SK-N-DZ (cell line): Measurements from ENCODE around the gene CXCR6.
A peak's percentile ranks its signal among the peaks of the same experiment; 100 is the strongest.
"Not testable (repeated sequence)": the region's sequence is repeated elsewhere in the genome, so short reads cannot be mapped to it uniquely, and the experiment has no call there.

ENCODE experiments used
- DNase-seq: peaks from one replicate; pipeline ENCODE4 v3.0.0-alpha.2; 2015; ENCODE audit warnings: low spot score
- small RNA-seq, 2 experiments: library from RNA; depleted of rRNA; stranded (forward); fragments of <200 nt; gene quantifications; one replicate each; pipeline ENCODE3, GENCODE V24; 2014

The CXCR6 gene

DNA sequence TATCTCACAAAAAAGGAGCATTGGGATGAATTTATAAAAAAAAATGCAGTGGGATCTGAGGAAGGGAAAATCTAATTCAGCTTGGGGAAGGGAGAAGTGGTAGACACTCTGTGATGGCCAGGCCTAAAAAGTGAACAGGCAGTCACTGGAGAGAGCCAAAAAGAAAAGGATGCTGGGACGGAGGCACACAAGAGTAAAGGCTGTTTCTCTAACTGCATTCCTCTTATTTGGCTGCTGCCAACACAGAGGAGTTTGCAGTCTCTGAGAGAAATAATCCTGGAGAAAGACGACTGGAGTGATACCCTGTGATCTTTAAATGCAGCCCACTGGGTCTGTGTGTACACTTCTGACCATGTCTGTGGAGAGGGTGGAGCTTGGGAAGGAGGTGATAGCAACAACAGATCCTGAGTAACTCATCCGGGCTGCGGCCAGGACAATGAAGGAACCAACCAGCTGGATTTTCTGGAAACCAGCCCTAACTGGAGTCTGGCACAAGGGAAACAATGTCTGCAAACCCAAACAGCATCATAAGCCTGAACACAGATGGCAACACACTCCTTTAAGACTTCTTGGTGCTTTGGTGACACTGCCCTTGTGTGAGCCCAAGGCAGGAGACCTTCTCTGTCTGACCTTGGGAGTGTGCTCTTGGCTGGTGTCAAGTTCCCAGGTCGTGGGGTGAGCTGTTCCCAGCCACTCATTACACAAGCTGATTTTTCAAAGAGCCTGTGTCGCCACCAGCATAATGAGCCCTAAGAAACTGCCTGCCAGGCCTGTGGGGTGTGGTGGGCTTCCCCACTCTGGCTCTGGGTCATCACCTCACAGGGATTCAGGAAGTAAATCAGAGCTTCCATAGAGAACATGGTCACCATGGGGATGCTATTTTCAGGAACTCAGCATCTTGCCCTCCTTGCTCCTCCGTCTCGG is 44.4 kb downstream of the CXCR6 start:
- DNase-seq: no peak

DNA sequence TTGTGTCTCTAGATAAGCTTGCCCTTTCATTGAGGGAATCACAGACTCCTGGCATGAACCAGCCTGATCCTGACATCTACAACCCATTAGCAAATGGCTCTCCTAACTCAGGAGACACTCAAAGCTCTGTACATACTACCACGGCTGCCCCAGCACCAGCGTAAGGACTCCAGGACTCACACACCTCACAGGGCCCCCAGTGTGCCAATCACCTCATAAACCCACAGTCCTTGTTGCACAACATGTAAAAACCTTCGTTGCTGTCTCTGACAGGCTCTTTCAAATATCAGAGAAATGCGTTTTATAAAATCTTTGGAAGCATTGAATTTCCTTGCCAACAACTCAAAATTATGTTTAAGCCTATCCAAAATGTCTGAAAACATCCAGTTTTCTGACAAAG is 45.1 kb downstream of the CXCR6 start:
- DNase-seq: no peak

DNA sequence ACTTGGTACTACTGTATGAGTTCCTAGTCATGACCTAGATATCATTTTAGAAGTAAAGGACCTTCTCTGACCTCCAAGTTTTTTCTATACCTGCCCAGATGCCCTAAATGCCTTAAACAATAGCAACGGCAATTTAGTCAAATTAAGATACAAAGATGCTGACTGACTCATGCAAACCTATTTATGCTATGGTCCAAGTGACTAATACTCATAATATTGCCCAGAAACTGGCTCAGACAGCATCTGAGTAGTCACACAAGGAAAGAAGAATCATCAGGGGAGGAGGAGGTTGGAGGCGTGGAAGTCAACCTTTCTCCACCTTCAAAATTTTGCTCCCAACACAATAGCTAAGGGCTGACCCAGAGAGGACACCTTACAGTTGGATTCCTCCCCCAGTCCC is 45.5 kb downstream of the CXCR6 start:
- no peak for DNase-seq

DNA sequence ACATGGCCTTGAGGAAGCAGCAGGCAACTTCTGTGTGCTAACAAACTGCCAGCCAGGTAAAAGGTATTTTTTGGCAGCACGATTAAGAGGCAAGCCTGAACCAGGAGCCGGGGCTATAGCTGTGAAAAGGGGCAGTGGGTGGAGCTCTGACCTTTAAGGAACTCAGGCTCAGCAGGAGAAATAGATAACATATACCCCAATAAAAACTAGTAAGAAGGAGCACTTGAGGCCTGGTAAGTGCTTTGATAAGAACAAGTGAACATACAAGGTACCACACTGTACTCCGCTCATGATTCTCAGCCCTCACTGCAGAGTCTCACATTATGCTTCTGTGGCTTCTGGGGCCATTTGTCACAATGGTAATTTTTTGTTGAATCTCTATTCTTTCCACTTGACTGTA is 46.9 kb downstream of the CXCR6 start:
- DNase-seq: no peak

DNA sequence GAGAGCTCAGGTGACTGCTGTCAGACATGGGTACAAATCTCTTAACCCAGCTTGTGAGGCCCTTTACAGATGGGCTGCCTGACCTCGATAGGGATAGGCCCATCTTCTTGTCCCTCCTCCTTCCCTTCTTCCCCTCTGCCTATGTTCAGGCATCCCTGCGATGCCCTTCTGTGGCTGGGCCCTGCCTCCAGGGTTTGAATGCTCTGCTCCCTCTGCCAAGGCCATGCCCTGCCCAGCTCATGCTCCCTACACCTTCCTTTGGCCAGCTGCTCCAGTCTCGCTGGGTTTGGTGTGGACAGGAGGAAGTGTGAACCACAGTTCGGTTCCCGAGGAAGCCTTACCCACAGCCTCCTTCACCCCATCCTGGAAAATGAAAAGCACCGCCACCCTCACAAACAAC is 48.1 kb downstream of the CXCR6 start:
- no peak for DNase-seq

DNA sequence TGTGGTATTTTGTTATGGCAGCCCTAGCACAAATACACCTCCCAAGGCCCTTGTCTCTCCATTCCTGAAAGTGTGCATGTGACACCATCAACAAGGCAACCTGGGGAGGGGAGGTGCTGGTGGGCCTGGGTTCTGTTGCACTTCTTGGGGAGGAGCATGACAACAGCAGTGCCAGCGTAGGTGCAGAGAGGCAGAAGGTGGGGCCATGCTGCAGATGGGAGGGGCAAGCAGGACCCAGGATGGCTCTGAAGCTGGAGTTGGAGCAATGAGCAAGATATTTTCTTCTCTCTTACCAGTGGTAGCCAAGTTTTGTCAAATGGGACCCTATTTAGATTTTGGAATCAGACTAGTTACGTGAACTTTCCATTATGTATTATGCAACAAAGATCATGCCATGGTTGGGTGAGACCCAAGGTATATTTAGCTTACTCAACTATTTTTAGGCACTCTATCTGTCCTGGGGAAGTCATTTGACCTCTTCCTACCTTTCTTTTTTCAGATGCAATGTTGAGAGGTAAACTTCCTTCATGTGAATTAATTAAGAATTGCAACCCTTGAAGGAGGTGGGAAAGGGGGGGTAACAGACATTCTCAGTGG is 49.0 kb downstream of the CXCR6 start:
- no peak for DNase-seq

DNA sequence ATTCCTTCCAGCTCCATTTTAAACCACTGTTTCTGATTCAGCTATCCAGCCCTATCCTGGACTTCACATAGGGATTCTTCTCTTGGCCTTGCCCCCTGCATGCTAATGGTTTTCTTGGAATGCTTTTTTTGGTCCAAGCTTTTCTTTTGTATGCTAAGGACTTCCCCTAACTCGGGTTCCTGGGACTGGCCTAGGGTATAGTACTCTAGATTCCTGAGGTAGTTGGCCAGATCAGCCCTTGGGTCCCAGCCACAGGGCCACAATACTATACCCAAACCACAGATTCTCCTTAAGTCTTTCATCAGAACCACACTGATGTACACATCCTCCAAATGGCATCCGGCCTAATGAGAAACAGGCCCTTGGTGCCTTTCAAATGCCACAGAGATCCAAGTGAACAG is 49.6 kb downstream of the CXCR6 start:
- DNase-seq: no peak

DNA sequence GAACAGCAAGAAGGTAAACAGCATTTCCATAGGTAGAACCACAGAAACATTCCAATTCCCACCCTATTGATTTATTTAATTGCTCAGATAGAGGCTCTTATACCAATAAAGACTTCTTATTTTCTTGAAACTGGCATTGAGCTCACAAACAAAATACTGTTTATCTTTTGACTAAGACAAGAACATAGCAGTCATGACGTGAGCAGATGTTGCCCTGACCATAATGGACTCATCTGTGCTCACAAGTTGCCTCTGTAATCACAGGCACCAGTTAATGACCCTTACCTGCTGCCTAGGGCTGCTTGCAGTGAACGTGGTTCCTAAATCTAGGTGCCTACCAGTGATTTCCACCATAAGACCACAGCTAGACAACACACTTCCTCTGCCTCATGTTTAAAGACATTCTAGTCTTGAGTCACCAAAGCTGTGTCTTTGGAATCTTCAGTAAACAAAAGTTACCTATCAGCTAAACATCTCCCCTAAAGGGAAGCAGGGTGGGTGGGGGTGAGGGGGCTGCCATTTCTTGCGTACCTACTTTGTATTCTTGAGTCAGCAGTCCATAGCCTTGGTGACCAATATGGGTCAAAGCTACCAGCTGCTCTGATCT is 50.3 kb downstream of the CXCR6 start:
- DNase-seq: no peak

DNA sequence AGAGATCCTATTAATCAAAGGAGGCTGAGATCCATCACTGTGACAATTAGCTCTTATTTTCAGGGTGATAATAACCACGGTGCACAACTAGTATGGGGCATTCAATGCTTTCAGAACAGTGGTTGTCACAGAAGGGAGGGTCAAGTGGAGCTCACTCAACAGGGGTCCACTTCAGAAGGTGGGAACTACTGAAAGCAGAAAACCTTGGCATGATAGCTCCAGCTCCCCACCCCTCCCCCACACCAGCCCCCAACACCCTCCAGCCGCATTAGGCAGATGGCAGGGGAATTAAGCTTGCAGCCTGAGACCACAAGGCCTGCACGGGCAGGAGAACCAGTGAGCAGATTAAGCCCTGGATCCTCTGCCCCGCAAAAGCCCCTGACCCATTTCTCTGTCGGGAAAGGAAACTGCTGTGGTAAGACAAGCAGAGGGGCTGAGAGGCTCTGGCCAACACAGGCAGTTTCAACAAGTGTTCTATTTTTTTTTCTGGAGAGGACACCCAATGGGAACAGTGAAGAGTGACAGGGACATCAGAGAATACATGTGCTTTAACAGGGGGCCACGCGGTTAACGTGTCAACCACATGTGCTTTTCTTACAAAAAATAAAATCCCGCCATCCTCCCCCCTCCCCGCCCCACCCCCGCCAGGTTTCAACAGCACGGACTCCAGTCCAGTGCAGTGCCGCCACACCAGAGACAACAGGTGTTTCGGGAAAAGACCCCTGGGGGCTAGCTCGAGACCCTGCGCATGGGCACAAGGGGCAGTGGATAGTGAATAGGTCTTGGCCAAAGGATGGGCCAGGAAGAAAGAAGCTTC is 51.4 kb downstream of the CXCR6 start:
- DNase-seq: peak; percentile 4

DNA sequence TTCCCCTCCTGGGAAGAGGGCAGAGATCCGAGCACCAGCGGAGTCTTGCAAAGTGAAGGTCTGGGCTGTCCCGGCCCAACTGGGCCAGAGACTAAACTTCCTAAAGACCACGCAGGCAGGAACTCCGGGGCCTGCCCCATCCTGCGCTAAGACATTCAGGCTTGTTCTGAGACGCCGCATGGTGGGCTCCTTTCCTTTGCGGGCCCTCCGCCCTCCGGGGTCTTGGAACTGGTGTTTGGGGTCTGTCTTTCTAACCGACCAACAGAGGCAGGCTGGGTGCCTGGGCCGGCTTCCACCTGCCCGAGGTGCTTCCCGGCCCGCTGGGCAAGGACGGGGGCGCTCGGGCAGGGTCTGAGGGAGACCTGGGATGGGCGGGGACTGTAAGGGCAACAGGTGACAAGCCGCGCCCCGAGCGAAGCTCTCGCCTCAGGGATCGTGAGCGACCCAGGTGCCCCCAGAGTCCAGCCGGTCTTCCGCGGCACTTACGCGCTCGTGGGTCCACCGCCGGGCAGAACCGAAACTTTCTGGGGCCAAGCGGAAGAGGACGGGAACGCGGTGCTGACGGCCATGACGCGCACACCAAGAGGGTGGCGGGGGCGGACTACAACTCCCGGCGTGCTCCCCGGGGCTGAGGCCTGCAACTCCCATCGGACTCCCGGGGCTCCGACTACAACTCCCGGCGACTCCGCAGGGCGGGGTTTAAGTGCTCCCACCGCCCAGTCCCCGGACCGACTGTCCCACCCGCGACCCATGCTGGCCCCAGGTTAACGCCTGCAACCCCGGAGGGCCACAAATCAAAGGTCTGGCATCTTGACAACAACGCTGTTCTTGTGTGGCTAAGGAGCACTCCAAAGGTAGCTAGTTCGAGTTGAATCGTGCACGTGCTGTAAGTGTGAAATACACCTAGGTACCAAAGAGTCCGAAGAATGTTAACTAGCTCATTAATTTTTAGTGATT is 52.2 kb downstream of the CXCR6 start, which contains the start of gene FYCO1:
TSS of gene FYCO1 (minus strand) at position 589 of the 957 bp plus-strand sequence. CDS start 10,914 bp downstream, outside the sequence.
- DNase-seq: peak; percentile 79

DNA sequence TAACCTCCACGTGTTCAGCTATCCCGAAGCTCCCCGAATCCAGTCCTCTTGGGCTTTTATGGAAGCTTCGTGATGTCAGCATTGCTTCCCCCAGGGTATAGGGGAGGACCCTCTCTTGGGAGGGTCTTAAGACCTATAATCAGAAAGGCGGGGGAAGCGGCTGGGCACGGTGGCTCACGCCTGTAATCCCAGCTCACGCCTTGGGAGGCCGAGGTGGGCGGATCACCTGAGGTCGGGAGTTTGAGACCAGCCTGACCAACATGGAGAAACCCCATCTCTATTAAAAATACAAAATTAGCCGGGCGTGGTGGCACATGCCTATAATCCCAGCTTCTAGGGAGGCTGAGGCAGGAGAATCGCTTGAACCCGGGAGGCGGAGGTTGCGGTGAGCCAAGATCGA is 54.2 kb downstream of the CXCR6 start:
- DNase-seq: not testable (repeated sequence)

DNA sequence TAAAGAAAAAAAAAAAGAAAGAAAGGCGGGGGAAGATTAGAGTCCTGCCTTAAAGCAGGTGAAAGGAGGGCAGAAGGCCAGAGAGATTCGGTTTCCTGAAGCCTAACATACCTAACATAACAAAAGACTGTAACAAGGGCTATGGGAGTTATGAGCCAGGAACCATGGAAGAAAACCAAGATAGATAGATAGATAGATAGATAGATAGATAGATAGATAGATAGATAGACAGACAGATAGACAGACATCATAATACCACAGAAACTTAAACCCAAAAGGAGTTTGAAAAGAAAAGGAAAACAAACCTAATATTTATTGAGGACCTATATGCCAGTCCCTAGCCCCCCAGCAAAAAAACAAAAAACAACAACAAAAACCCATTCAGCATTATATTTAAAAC is 54.7 kb downstream of the CXCR6 start:
- DNase-seq: no peak

Small RNA genes within 50 kb of the gene (small RNA-seq; reads per million reads assigned to genes)
- gene RF00019: 0 reads per million in 2 experiments
